ENCODE measurements around the gene HASPIN. TPM values are rescaled to one million over a fixed set of nuclear protein-coding genes. Genes with fewer than 3 reads are reported as not detected.

The HASPIN gene
- total RNA-seq: 2.0 TPM

DNA sequence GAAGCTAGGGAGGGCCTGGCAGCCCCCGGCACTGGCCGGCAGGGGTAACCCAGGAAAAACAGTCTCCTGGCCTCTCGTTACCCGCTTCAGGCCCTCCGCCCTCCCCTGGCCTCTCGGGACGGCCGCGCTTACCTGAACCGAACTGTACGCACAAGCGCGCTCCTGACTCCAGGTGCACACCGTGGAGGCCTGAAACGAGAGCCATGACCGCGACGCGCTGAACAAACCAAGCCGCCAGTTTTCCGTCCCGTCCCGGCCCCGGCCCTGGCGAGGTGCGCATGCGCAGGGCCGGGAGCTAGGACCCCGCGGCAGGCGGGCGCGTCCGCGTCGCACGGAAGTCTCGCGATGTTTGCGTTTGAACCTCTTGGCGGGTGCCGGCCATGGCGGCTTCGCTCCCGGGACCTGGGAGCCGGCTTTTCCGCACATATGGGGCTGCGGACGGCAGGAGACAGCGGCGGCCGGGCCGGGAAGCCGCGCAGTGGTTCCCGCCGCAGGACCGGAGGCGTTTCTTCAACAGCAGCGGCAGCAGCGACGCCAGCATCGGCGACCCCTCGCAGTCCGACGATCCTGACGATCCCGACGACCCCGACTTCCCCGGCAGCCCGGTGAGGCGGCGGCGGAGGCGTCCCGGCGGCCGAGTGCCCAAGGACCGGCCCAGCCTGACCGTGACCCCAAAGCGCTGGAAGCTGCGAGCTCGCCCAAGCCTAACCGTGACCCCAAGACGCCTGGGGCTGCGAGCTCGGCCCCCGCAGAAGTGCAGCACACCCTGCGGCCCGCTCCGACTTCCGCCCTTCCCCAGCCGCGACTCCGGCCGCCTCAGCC lies at the start of gene HASPIN:
Gene HASPIN (plus strand): TSS at position 348 of the 822 bp plus-strand sequence. CDS start 33 bp downstream, at position 381.
- peak; percentile 85 for DNase-seq

DNA sequence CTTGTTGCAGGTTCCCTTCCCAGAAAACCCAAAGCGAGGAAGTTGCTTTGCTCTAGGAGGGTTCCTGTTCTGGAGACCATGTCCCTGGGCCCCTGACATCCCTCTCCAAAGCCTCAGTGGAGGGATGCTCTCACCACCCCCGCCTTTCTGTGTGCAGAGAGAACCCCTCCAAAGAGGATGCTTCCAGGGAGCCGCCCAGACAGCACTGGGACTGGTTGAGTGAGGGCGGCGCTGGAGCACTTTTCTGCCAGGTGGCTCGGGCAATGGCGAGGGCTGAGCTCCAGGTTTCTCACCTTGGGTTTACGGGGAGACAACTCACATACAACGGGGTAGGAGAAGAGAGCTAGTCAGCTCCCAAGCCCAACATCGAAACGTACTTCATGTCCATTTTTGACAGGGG lies 47.8 kb upstream of the HASPIN start:
- DNase-seq: no peak

- DNase-seq: no peak
Observed at GRCh38 chr17:3678095-3678820, 45.4 kb upstream of the HASPIN start.

- no peak for DNase-seq
Observed at GRCh38 chr17:3678821-3679530, 44.7 kb upstream of the HASPIN start.

- DNase-seq: no peak
Observed at GRCh38 chr17:3679531-3680126, 44.1 kb upstream of the HASPIN start.

DNA sequence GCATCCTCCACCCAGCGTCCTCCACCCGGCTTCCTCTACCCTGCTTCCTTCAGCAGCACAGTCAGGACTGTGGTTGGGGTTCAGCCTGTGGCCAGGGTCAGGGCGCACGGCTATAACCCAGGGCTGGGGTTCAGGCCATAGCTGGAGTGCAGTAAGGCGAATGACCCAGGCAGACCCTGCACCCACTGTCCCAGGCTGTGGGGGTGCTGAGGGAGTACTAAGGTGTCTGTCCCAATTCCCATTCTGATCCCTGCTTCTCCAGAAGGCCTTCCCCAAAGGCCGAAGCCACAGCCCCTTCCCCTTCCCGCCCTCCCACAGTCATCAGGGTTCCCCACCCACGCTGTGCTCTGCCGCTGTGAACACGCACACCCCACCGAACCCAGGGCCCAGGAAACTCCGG lies 42.6 kb upstream of the HASPIN start:
- no peak for DNase-seq

GRCh38 chr17:3681565-3681964 lies 42.1 kb upstream of the HASPIN start:
- DNase-seq: no peak

- no peak for DNase-seq
Observed at GRCh38 chr17:3682033-3682432, 41.7 kb upstream of the HASPIN start.

- no peak for DNase-seq
Observed at GRCh38 chr17:3683054-3683511, 40.6 kb upstream of the HASPIN start.

- no peak for DNase-seq
Observed at GRCh38 chr17:3685174-3685573, 38.5 kb upstream of the HASPIN start.

DNA sequence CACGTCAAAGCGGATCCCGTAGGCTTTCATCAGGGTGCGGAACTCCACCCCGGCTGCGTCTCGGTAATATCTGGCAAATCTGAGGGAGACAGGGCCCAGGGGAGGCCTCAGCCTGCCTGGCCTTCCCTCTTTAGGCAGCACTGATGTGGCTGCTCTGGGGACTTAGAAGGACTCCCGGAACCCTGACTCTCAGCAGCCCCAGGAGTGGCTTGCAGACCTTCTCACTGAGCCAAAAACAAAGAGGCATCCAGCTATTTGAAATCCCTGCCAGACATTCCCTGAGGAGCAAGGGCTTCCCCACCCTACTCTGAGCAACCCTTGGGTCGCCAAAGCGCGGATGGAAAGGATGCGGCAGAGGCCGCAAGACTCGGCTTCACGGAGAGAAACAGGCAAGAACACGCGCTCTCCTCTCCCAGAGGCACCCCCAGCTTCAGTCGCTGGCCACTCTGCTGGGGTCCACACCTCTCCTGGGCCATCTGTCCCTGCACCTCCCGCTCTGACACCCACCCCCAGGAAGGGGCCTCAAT lies 35.6 kb upstream of the HASPIN start:
- no peak for DNase-seq

GRCh38 chr17:3688852-3689261 lies 34.8 kb upstream of the HASPIN start:
- DNase-seq: no peak

DNA sequence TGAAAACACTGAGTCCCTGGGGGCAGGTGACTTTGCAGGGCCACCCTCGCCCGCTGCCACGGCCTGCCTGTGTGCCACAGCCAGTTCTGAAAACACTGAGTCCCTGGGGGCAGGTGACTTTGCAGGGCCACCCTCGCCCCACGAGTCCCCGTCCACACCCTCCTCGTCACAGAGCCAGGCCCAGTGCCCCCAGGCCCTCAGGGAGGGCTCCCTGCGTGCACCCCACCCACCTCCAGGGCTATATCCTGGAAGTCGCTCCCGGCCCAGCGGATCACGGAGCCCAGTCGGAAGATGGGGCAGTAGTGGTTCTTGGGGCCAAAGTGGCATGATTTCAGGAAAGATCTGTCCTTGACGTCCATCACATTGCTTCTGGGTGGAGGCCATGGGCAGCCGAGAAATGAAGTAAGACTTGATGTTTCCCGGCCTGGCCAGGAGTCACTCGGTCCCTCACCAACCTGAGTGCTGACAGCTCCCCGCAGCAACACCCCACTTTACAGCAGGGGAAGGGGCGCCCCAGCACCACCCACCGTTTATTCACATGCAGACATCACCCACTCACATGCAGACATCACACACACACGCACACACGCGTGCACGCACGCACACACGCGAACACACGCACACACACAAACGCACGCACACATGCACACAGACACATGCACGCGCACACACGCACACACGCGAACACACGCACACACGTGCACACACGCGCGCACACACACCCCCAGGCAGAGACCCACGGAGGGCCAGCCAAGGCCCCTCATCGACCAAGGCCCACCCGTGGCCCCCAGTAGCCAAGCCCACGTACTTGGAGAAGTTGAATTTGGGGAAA lies 34.2 kb upstream of the HASPIN start:
- no peak for DNase-seq

- no peak for DNase-seq
Observed at GRCh38 chr17:3690094-3690715, 33.5 kb upstream of the HASPIN start.

- DNase-seq: no peak
Observed at GRCh38 chr17:3691617-3692067, 32.1 kb upstream of the HASPIN start.

GRCh38 chr17:3692346-3692745 lies 31.4 kb upstream of the HASPIN start:
- DNase-seq: no peak

- no peak for DNase-seq
Observed at GRCh38 chr17:3693141-3693540, 30.6 kb upstream of the HASPIN start.

GRCh38 chr17:3693829-3694231 lies 29.9 kb upstream of the HASPIN start:
- no peak for DNase-seq

DNA sequence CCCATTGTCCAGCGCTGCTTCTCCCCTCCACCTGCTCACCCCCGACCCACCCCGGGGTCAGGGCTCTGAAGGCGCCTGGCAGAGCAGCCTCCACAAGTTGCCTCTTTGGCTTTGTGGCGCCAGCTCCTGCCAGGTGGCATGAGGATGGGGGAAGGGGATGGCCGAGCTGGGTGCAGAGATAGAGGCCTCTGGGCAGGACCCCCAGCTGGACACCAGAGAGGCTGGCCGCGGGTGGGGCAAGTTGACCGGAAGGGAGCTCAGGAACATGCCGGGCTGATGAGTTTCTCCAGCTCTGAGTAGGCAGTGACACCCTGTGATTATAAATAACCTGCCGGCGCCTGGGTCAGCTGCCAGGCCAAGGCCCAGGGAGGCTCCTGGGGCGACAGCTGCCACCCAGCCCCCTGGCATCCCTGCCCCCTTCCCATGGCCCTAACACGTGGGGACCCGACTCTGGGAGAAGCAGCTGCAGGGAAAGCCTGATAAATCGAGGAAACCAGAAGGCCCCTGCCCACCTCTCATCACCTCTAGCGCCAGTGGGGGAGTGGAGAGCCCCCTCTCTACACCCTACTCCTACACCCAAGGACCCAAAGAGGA lies 28.5 kb upstream of the HASPIN start:
- DNase-seq: no peak

DNA sequence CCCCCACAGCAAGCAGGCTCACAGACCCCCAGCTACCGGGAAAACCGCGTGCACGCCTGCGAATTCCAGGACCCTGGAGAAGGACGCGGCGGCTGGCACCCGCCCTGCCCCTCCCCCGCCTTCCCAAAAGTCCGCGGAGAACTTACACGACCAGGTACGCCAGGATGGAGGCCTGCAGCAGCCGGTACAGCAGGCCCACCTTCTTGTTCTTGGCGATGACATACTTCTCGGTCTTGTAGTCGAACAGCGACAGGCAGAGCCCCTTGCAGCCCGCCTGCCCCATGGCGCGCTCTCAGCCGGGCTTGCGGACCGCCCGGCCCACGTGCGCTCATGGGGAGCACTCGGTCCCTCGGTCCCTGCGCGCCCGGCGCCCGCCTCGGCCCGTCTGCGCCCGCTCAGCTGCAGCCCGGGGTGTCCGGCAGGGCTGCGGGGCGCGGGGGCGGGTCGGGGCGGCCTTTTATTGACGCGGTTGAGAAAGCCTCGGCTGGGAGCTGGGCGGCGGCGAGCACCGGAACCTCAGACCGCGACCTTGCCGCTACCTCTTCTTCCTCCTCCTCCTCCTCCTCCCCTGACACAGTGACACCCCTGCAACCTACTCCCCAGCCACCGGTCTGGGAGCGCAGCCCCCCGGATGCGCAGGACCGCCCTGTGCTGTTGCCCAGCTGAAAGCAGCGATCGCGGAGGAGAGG lies 27.8 kb upstream of the HASPIN start, which contains the start of gene P2RX5:
Gene P2RX5 (minus strand): TSS at position 433 of the 689 bp plus-strand sequence. CDS start 150 bp downstream, at position 283.
- DNase-seq: no peak
